Stimulated activated CD8-positive, alpha-beta memory T cell treated with anti-CD3 and anti-CD28 coated beads, Interleukin-12 subunit alpha, Interleukin-12 subunit beta, amount 100 ng/mL, for 4 hours (primary cell): ENCODE data around the gene SLC15A3.
"Not testable (repeated sequence)": the region's sequence is repeated elsewhere in the genome, so short reads cannot be mapped to it uniquely, and the experiment has no call there.

Experiments
- DNase-seq: peaks from one replicate; pipeline ENCODE4 v3.0.0-alpha.2; 2020; ENCODE audit warnings: low read depth

The SLC15A3 gene

GRCh38 chr11:60974726-60975125 is 22.8 kb upstream of the SLC15A3 start:
- no peak for DNase-seq

GRCh38 chr11:60974316-60974715 is 22.3 kb upstream of the SLC15A3 start:
- DNase-seq, result not testable (repeated sequence)

- no peak for DNase-seq
These were observed 21.7 kb upstream of the SLC15A3 start for GRCh38 chr11:60973699-60974098.

- no peak for DNase-seq
These were observed 20.4 kb upstream of the SLC15A3 start for GRCh38 chr11:60972182-60973030.

- DNase-seq, result peak; percentile 45
These were observed 19.5 kb upstream of the SLC15A3 start, which contains the start of gene CD6 for GRCh38 chr11:60971520-60971919. CD6 (plus strand) TSS chr11:60971680; CDS start chr11:60971866, 186 bp downstream.

GRCh38 chr11:60970890-60971289 is 18.9 kb upstream of the SLC15A3 start:
- DNase-seq, result no peak

- peak; percentile 65 for DNase-seq
These were observed 18.4 kb upstream of the SLC15A3 start for GRCh38 chr11:60970369-60970774.

- no peak for DNase-seq
These were observed 16.2 kb upstream of the SLC15A3 start for GRCh38 chr11:60968223-60968622.

- no peak for DNase-seq
These were observed 14.9 kb upstream of the SLC15A3 start for GRCh38 chr11:60966890-60967289.

- no peak for DNase-seq
These were observed 12.8 kb upstream of the SLC15A3 start for GRCh38 chr11:60964801-60965200.

GRCh38 chr11:60960405-60960804 is 8.4 kb upstream of the SLC15A3 start:
- no peak for DNase-seq

- no peak for DNase-seq
These were observed 7.5 kb upstream of the SLC15A3 start for GRCh38 chr11:60959431-60959830.

GRCh38 chr11:60957188-60957587 is 5.2 kb upstream of the SLC15A3 start:
- DNase-seq, result no peak

- no peak for DNase-seq
These were observed 3.6 kb upstream of the SLC15A3 start for GRCh38 chr11:60955571-60955970.

- DNase-seq, result no peak
These were observed 2.4 kb upstream of the SLC15A3 start for GRCh38 chr11:60954421-60954820.

GRCh38 chr11:60953781-60954180 is 1.8 kb upstream of the SLC15A3 start:
- DNase-seq, result no peak

- DNase-seq, result no peak
These were observed 780 bp upstream of the SLC15A3 start for GRCh38 chr11:60952742-60953170.

GRCh38 chr11:60951606-60951903 is 421 bp downstream of the SLC15A3 start:
- DNase-seq, result no peak

- DNase-seq, result no peak
These were observed 907 bp downstream of the SLC15A3 start for GRCh38 chr11:60950933-60951605.

- no peak for DNase-seq
These were observed 2.0 kb downstream of the SLC15A3 start for GRCh38 chr11:60950024-60950423.

GRCh38 chr11:60948250-60948649 is 3.7 kb downstream of the SLC15A3 start:
- no peak for DNase-seq

- DNase-seq, result no peak
These were observed 4.3 kb downstream of the SLC15A3 start for GRCh38 chr11:60947700-60948099.

GRCh38 chr11:60946601-60947264 is 5.2 kb downstream of the SLC15A3 start:
- no peak for DNase-seq
